NCI-H1436 treated with DMSO at 0.1 percent for 48 hours (cell line): ENCODE data around the gene HSD17B4.
"Not testable (repeated sequence)": the region's sequence is repeated elsewhere in the genome, so short reads cannot be mapped to it uniquely, and the experiment has no call there.

Experiments used
- DNase-seq: peaks from one replicate; lab custom pipeline; 2025; lab: John Stamatoyannopoulos, UW

Gene HSD17B4

GRCh38 chr5:119480629-119481028 is 28.3 kb downstream of the HSD17B4 start:
- not testable (repeated sequence) for DNase-seq

- DNase-seq = no peak
These were observed 30.9 kb downstream of the HSD17B4 start for GRCh38 chr5:119483155-119483554.

- no peak for DNase-seq
These were observed 32.6 kb downstream of the HSD17B4 start for GRCh38 chr5:119484884-119485283.

- DNase-seq = no peak
These were observed 49.4 kb downstream of the HSD17B4 start for GRCh38 chr5:119501671-119502179.

- DNase-seq = not testable (repeated sequence)
These were observed 51.6 kb downstream of the HSD17B4 start for GRCh38 chr5:119503939-119504338.

GRCh38 chr5:119512277-119512676 is 60.0 kb downstream of the HSD17B4 start:
- DNase-seq = no peak

- DNase-seq = no peak
These were observed 62.9 kb downstream of the HSD17B4 start for GRCh38 chr5:119515192-119515591.

GRCh38 chr5:119517115-119517514 is 64.8 kb downstream of the HSD17B4 start:
- DNase-seq = not testable (repeated sequence)

GRCh38 chr5:119521232-119521631 is 68.9 kb downstream of the HSD17B4 start:
- no peak for DNase-seq

- DNase-seq = no peak
These were observed 70.5 kb downstream of the HSD17B4 start for GRCh38 chr5:119522841-119523240.

GRCh38 chr5:119524485-119524884 is 72.2 kb downstream of the HSD17B4 start:
- DNase-seq = no peak

- DNase-seq = no peak
These were observed 75.1 kb downstream of the HSD17B4 start for GRCh38 chr5:119527351-119527750.

- no peak for DNase-seq
These were observed 77.5 kb downstream of the HSD17B4 start for GRCh38 chr5:119529811-119530210.

- no peak for DNase-seq
These were observed 80.3 kb downstream of the HSD17B4 start for GRCh38 chr5:119532637-119533036.

- DNase-seq = no peak
These were observed 85.4 kb downstream of the HSD17B4 start for GRCh38 chr5:119537704-119538103.

GRCh38 chr5:119541716-119542115 is 89.4 kb downstream of the HSD17B4 start:
- DNase-seq = no peak

- DNase-seq = no peak
These were observed 99.5 kb downstream of the HSD17B4 start for GRCh38 chr5:119551819-119552218.

GRCh38 chr5:119554597-119554996 is 102.3 kb downstream of the HSD17B4 start:
- DNase-seq = no peak

GRCh38 chr5:119570910-119571309 is 118.6 kb downstream of the HSD17B4 start:
- DNase-seq = no peak

GRCh38 chr5:119578937-119579336 is 126.6 kb downstream of the HSD17B4 start:
- no peak for DNase-seq

- DNase-seq = no peak
These were observed 130.7 kb downstream of the HSD17B4 start for GRCh38 chr5:119582987-119583386.

GRCh38 chr5:119583684-119584083 is 131.4 kb downstream of the HSD17B4 start:
- DNase-seq = no peak
